Fibroblast of lung (primary cell): ENCODE data around the gene PIK3R1. TPM values are rescaled to one million over a fixed set of nuclear protein-coding genes. Genes with fewer than 3 reads are reported as not detected.

Experiments
- DNase-seq, 2 donors: peaks; one replicate each; pipeline versions ENCODE4 v3.0.0 to v3.0.0-alpha.2; 2010; ENCODE audit warnings: low read depth in 2 of 2
- H2AFZ ChIP-seq: 2 replicates; pipeline ENCODE4 v1.5.1; 2012; ENCODE audit warnings: low read length, control low read depth, inconsistent platforms
- H3K27ac ChIP-seq: 2 replicates; pipeline ENCODE4 v1.5.1; 2011; ENCODE audit warnings: low read length, control low read depth; ENCODE audit not compliant: insufficient read depth
- H3K27me3 ChIP-seq: 2 replicates; pipeline ENCODE4 v1.5.1; 2011; ENCODE audit warnings: mild to moderate bottlenecking, low read length; ENCODE audit not compliant: control insufficient read depth, insufficient read depth
- H3K36me3 ChIP-seq: 2 replicates; pipeline ENCODE4 v1.5.1; 2011; ENCODE audit warnings: low read length; ENCODE audit not compliant: control insufficient read depth, insufficient read depth
- H3K4me1 ChIP-seq: 2 replicates; pipeline ENCODE4 v1.5.1; 2011; ENCODE audit warnings: low read length; ENCODE audit not compliant: control insufficient read depth, insufficient read depth; ENCODE audit errors: extremely low read depth
- H3K4me2 ChIP-seq: 2 replicates; pipeline ENCODE4 v1.5.1; 2011; ENCODE audit warnings: low read length, control low read depth; ENCODE audit not compliant: insufficient read depth; ENCODE audit errors: extremely low read depth
- H3K4me3 ChIP-seq, 4 experiments: fragments of 200-600 bp in 1 of 4; sonication (generic) in 1 of 4; replicated peaks in 1 of 4; 2 replicates each; pipeline ENCODE4 v1.5.1; 2011 to 2016; ENCODE audit warnings: low read length in 4 of 4, low read depth in 3 of 4, mild to moderate bottlenecking in 3 of 4, control low read depth in 2 of 4, inconsistent platforms in 1 of 4, mixed read lengths in 1 of 4; ENCODE audit not compliant: insufficient read depth in 1 of 4; ENCODE audit errors: control extremely low read depth in 1 of 4
- H3K79me2 ChIP-seq: 2 replicates; pipeline ENCODE4 v1.5.1; 2012; ENCODE audit warnings: mild to moderate bottlenecking, low read length, inconsistent platforms; ENCODE audit not compliant: control insufficient read depth, insufficient read depth
- H3K9ac ChIP-seq: 2 replicates; pipeline ENCODE4 v1.5.1; 2011; ENCODE audit warnings: mild to moderate bottlenecking, low read length, control low read depth; ENCODE audit not compliant: insufficient read depth
- H3K9me3 ChIP-seq: 2 replicates; pipeline ENCODE4 v1.5.1; 2012; ENCODE audit warnings: low read depth, low read length; ENCODE audit not compliant: control insufficient read depth, insufficient read depth
- H4K20me1 ChIP-seq: 2 replicates; pipeline ENCODE4 v1.5.1; 2011; ENCODE audit warnings: low read length; ENCODE audit not compliant: control insufficient read depth, insufficient read depth; ENCODE audit errors: extremely low read depth
- CTCF ChIP-seq, 2 donors: IDR thresholded peaks in 1 of 2; conservative IDR thresholded peaks in 1 of 2; 1 replicate in 1 of 2; 2 replicates in 1 of 2; pipeline ENCODE4 v1.5.1; 2011 to 2012; ENCODE audit warnings: low read length in 2 of 2, control low read depth in 1 of 2, inconsistent platforms in 1 of 2, low read depth in 1 of 2, mild to moderate bottlenecking in 1 of 2
- EZH2 ChIP-seq: IDR thresholded peaks from 2 replicates; pipeline ENCODE4 v1.5.1; 2012; ENCODE audit warnings: low read length, control low read depth, mild to moderate bottlenecking; ENCODE audit errors: missing control alignments
- polyA plus RNA-seq, 2 donors: library from polyadenylated mRNA; depleted of rRNA in 1 of 2; stranded (reverse) in 1 of 2; unstranded in 1 of 2; fragments of >200 nt; gene quantifications; 2 replicates each; pipeline ENCODE4 v1.2.1, GENCODE V29; 2011 to 2012; ENCODE audit warnings: missing spikeins in 1 of 2
- total RNA-seq: library from RNA; depleted of rRNA; stranded (reverse); fragments of >200 nt; gene quantifications from 2 replicates; pipeline ENCODE4 v1.2.1, GENCODE V29; 2014

Gene PIK3R1
- total and polyA plus RNA-seq, 2 donors (not counting 1 experiment from before 2014, with no cell fraction given), result 17.7 to 36.3 TPM

- no peaks in the 10 kb centered on the region for H4K20me1 ChIP-seq
- H3K4me3 ChIP-seq, result no peak overlapping the region
- no peaks in the 10 kb centered on the region for H3K36me3 ChIP-seq
- H3K9ac ChIP-seq, result no peak overlapping the region
- H3K9me3 ChIP-seq, result no peaks in the 10 kb centered on the region
- H3K4me2 ChIP-seq, result no peak overlapping the region
- TF ChIP-seq CTCF (conservative IDR thresholded peaks at IDR 0.05 in 1 of 2, IDR thresholded peaks at IDR 0.05 in 1 of 2; ENCODE audit: low read depth in 1 of 2, low read length in 2 of 2), result no peak
- TF ChIP-seq EZH2, result no peak
- peaks cover 8% of the 10 kb centered on the region for H3K4me1 ChIP-seq
- H2AFZ ChIP-seq, result no peak overlapping the region
- no peak overlapping the region for H3K27ac ChIP-seq
- DNase-seq, result no peak
- no peaks in the 10 kb centered on the region for H3K27me3 ChIP-seq
- peaks cover 77% of the 10 kb centered on the region for H3K79me2 ChIP-seq
Measured at GRCh38 chr5:68220914-68221313, 5.4 kb downstream of the PIK3R1 start.

- DNase-seq, result no peak
- Histone ChIP-seq H2AFZ (no peak overlapping the region), H3K36me3 (no peaks in the 10 kb centered on the region), H3K9ac (no peak overlapping the region), H3K4me3 (no peak overlapping the region), H4K20me1 (no peaks in the 10 kb centered on the region), H3K4me2 (no peak overlapping the region), H3K9me3 (no peaks in the 10 kb centered on the region), H3K79me2 (peaks cover 76% of the 10 kb centered on the region), H3K27ac (no peak overlapping the region), H3K27me3 (no peaks in the 10 kb centered on the region), H3K4me1 (peaks cover 9% of the 10 kb centered on the region)
- TF ChIP-seq CTCF (conservative IDR thresholded peaks at IDR 0.05 in 1 of 2, IDR thresholded peaks at IDR 0.05 in 1 of 2; ENCODE audit: low read depth in 1 of 2, low read length in 2 of 2) (no peak), EZH2 (no peak)
Measured at GRCh38 chr5:68221488-68221887, 5.9 kb downstream of the PIK3R1 start.

- no peak for DNase-seq
- Histone ChIP-seq H3K36me3 (no peaks in the 10 kb centered on the region), H3K27me3 (no peaks in the 10 kb centered on the region), H3K9ac (no peak overlapping the region), H3K4me2 (no peak overlapping the region), H3K4me3 (no peak overlapping the region), H4K20me1 (no peaks in the 10 kb centered on the region), H2AFZ (no peak overlapping the region), H3K4me1 (peaks cover 9% of the 10 kb centered on the region), H3K27ac (no peak overlapping the region), H3K79me2 (peaks cover 68% of the 10 kb centered on the region), H3K9me3 (no peaks in the 10 kb centered on the region)
- TF ChIP-seq CTCF (conservative IDR thresholded peaks at IDR 0.05 in 1 of 2, IDR thresholded peaks at IDR 0.05 in 1 of 2; ENCODE audit: low read depth in 1 of 2, low read length in 2 of 2) (no peak), EZH2 (no peak)
Measured at GRCh38 chr5:68222310-68222709, 6.8 kb downstream of the PIK3R1 start.
